Measurements from ENCODE around the gene CDKN2A.

The CDKN2A gene

GRCh38 chr9:22031655-22032411 is 37.6 kb upstream of the CDKN2A start:
- no peaks in the 10 kb centered on the region for H3K9me3 ChIP-seq (ENCODE audit: control insufficient read depth in 1 of 2, low read length in 2 of 2)
- no peak overlapping the region for H3K4me3 ChIP-seq (ENCODE audit: low read depth in 1 of 2, low read length in 2 of 2)
- no peaks in the 10 kb centered on the region for H3K4me1 ChIP-seq (ENCODE audit: control insufficient read depth in 1 of 2, insufficient read depth in 2 of 2, low read length in 2 of 2)
- no peaks in the 10 kb centered on the region for H3K36me3 ChIP-seq (ENCODE audit: control insufficient read depth in 1 of 2, insufficient read depth in 2 of 2, low read length in 2 of 2)
- no peak overlapping the region for H3K27ac ChIP-seq (ENCODE audit: low read length)
- no peaks in the 10 kb centered on the region for H3K27me3 ChIP-seq (ENCODE audit: low read depth, low read length)

GRCh38 chr9:22030101-22030598 is 36.0 kb upstream of the CDKN2A start:
- H3K4me3 ChIP-seq (ENCODE audit: low read depth in 1 of 2, low read length in 2 of 2): no peak overlapping the region
- H3K27me3 ChIP-seq (ENCODE audit: low read depth, low read length): no peaks in the 10 kb centered on the region
- H3K4me1 ChIP-seq (ENCODE audit: control insufficient read depth in 1 of 2, insufficient read depth in 2 of 2, low read length in 2 of 2): no peaks in the 10 kb centered on the region
- no peaks in the 10 kb centered on the region for H3K9me3 ChIP-seq (ENCODE audit: control insufficient read depth in 1 of 2, low read length in 2 of 2)
- H3K36me3 ChIP-seq (ENCODE audit: control insufficient read depth in 1 of 2, insufficient read depth in 2 of 2, low read length in 2 of 2): no peaks in the 10 kb centered on the region
- H3K27ac ChIP-seq (ENCODE audit: low read length): no peak overlapping the region

DNA sequence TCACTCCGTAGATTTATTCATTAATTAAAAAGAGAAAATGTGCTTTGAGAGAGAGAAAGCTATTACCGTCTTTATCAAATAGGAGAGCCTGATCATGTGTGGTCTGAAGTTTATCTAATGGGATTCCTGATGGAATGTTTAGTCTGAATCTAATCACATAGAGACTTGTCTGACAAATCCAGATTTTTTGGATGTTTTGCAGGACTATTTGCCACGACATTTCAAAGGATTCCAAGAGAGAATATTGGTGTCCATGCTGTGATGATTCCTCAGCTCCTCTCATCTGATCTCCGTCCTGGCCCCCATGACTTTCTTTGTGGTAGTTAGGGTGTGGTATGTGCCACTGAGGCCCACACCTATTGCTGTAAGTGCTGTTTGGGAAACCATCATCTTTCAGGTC is 35.0 kb upstream of the CDKN2A start:
- Histone ChIP-seq H3K27ac (ENCODE audit: low read length) (no peak overlapping the region), H3K9me3 (ENCODE audit: control insufficient read depth in 1 of 2, low read length in 2 of 2) (no peaks in the 10 kb centered on the region), H3K4me3 (ENCODE audit: low read depth in 1 of 2, low read length in 2 of 2) (no peak overlapping the region), H3K36me3 (ENCODE audit: control insufficient read depth in 1 of 2, insufficient read depth in 2 of 2, low read length in 2 of 2) (no peaks in the 10 kb centered on the region), H3K27me3 (ENCODE audit: low read depth, low read length) (no peaks in the 10 kb centered on the region), H3K4me1 (ENCODE audit: control insufficient read depth in 1 of 2, insufficient read depth in 2 of 2, low read length in 2 of 2) (no peaks in the 10 kb centered on the region)

GRCh38 chr9:22028394-22028793 is 34.2 kb upstream of the CDKN2A start:
- no peak overlapping the region for H3K27ac ChIP-seq (ENCODE audit: low read length)
- H3K4me3 ChIP-seq (ENCODE audit: low read depth in 1 of 2, low read length in 2 of 2): no peak overlapping the region
- H3K36me3 ChIP-seq (ENCODE audit: control insufficient read depth in 1 of 2, insufficient read depth in 2 of 2, low read length in 2 of 2): no peaks in the 10 kb centered on the region
- no peaks in the 10 kb centered on the region for H3K4me1 ChIP-seq (ENCODE audit: control insufficient read depth in 1 of 2, insufficient read depth in 2 of 2, low read length in 2 of 2)
- no peaks in the 10 kb centered on the region for H3K27me3 ChIP-seq (ENCODE audit: low read depth, low read length)
- H3K9me3 ChIP-seq (ENCODE audit: control insufficient read depth in 1 of 2, low read length in 2 of 2): no peaks in the 10 kb centered on the region

DNA sequence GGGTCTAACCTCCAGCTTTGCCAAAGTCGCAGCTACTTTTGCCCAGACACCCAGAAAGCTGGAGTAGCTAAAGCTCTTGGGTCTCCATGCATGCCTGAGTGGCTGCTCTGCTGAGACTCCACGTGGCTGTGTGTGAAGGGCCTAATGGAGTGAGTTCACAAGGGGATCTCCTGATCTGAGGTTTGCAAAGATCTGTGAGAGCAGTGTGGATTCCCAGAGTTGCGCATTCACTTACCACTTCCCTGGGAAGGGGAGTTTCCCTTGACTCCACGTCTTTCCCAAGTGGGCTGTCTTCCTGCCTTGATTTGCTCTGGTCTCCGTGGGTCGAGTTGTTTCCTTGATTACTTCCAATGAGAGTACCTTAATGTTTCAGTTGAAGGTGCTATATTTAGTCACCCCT is 32.5 kb upstream of the CDKN2A start:
- Histone ChIP-seq H3K27me3 (ENCODE audit: low read depth, low read length) (no peaks in the 10 kb centered on the region), H3K4me1 (ENCODE audit: control insufficient read depth in 1 of 2, insufficient read depth in 2 of 2, low read length in 2 of 2) (no peaks in the 10 kb centered on the region), H3K27ac (ENCODE audit: low read length) (no peak overlapping the region), H3K36me3 (ENCODE audit: control insufficient read depth in 1 of 2, insufficient read depth in 2 of 2, low read length in 2 of 2) (no peaks in the 10 kb centered on the region), H3K9me3 (ENCODE audit: control insufficient read depth in 1 of 2, low read length in 2 of 2) (no peaks in the 10 kb centered on the region), H3K4me3 (ENCODE audit: low read depth in 1 of 2, low read length in 2 of 2) (no peak overlapping the region)

- Histone ChIP-seq H3K36me3 (ENCODE audit: control insufficient read depth in 1 of 2, insufficient read depth in 2 of 2, low read length in 2 of 2) (no peaks in the 10 kb centered on the region), H3K9me3 (ENCODE audit: control insufficient read depth in 1 of 2, low read length in 2 of 2) (no peaks in the 10 kb centered on the region), H3K4me3 (ENCODE audit: low read depth in 1 of 2, low read length in 2 of 2) (no peak overlapping the region), H3K4me1 (ENCODE audit: control insufficient read depth in 1 of 2, insufficient read depth in 2 of 2, low read length in 2 of 2) (no peaks in the 10 kb centered on the region), H3K27ac (ENCODE audit: low read length) (no peak overlapping the region), H3K27me3 (ENCODE audit: low read depth, low read length) (no peaks in the 10 kb centered on the region)
Measured at GRCh38 chr9:22022396-22022795, 28.2 kb upstream of the CDKN2A start.

GRCh38 chr9:22010866-22011625 is 16.9 kb upstream of the CDKN2A start:
- no peak overlapping the region for H3K4me3 ChIP-seq (ENCODE audit: low read depth in 1 of 2, low read length in 2 of 2)
- no peak overlapping the region for H3K27ac ChIP-seq (ENCODE audit: low read length)
- H3K27me3 ChIP-seq (ENCODE audit: low read depth, low read length): peaks cover 5% of the 10 kb centered on the region
- H3K9me3 ChIP-seq (ENCODE audit: control insufficient read depth in 1 of 2, low read length in 2 of 2): no peaks in the 10 kb centered on the region
- H3K4me1 ChIP-seq (ENCODE audit: control insufficient read depth in 1 of 2, insufficient read depth in 2 of 2, low read length in 2 of 2): peaks cover 4 to 8% of the 10 kb centered on the region in 2 donors
- H3K36me3 ChIP-seq (ENCODE audit: control insufficient read depth in 1 of 2, insufficient read depth in 2 of 2, low read length in 2 of 2): no peaks in the 10 kb centered on the region

- peaks cover 0 to 4% of the 10 kb centered on the region in 2 donors for H3K36me3 ChIP-seq (ENCODE audit: control insufficient read depth in 1 of 2, insufficient read depth in 2 of 2, low read length in 2 of 2)
- H3K27ac ChIP-seq (ENCODE audit: low read length): no peak overlapping the region
- H3K9me3 ChIP-seq (ENCODE audit: control insufficient read depth in 1 of 2, low read length in 2 of 2): no peaks in the 10 kb centered on the region
- H3K4me3 ChIP-seq (ENCODE audit: low read depth in 1 of 2, low read length in 2 of 2): peak overlapping the region; percentile 65 to 95
- H3K4me1 ChIP-seq (ENCODE audit: control insufficient read depth in 1 of 2, insufficient read depth in 2 of 2, low read length in 2 of 2): peaks cover 4 to 13% of the 10 kb centered on the region in 2 donors
- peaks cover 18% of the 10 kb centered on the region for H3K27me3 ChIP-seq (ENCODE audit: low read depth, low read length)
Measured at GRCh38 chr9:22009506-22009867, 15.3 kb upstream of the CDKN2A start.

- Histone ChIP-seq H3K9me3 (ENCODE audit: control insufficient read depth in 1 of 2, low read length in 2 of 2) (no peaks in the 10 kb centered on the region), H3K4me3 (ENCODE audit: low read depth in 1 of 2, low read length in 2 of 2) (peak within 1 kb of the TSS; percentile 65 to 95), H3K27ac (ENCODE audit: low read length) (peak within 1 kb of the TSS; percentile 77), H3K36me3 (ENCODE audit: control insufficient read depth in 1 of 2, insufficient read depth in 2 of 2, low read length in 2 of 2) (peaks cover 0 to 4% of the 10 kb centered on the region in 2 donors), H3K27me3 (ENCODE audit: low read depth, low read length) (peaks cover 18% of the 10 kb centered on the region), H3K4me1 (ENCODE audit: control insufficient read depth in 1 of 2, insufficient read depth in 2 of 2, low read length in 2 of 2) (peaks cover 4 to 13% of the 10 kb centered on the region in 2 donors)
Measured at GRCh38 chr9:22008717-22009505, 14.7 kb upstream of the CDKN2A start, which contains the start of gene CDKN2B. TSS of gene CDKN2B (minus strand) at chr9:22009305. CDS start at chr9:22008953, 352 bp downstream.

DNA sequence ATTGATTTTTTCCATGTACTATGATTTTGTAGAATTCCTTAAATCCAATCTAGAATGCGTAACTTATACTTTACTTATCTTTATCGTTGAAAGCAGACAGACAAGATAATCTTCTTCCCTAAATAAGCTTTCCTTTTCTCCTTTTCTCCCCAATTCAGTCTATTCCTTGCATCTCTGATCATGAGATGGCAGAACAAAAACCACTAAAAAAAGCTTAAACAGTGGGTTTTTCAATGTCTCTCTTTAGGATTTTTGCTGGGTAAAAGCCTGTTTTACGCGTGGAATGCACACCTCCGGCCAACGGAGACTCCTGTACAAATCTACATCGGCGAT is 14.2 kb upstream of the CDKN2A start:
- H3K27me3 ChIP-seq (ENCODE audit: low read depth, low read length): peaks cover 18% of the 10 kb centered on the region
- peak overlapping the region; percentile 77 for H3K27ac ChIP-seq (ENCODE audit: low read length)
- H3K9me3 ChIP-seq (ENCODE audit: control insufficient read depth in 1 of 2, low read length in 2 of 2): no peaks in the 10 kb centered on the region
- peaks cover 4 to 13% of the 10 kb centered on the region in 2 donors for H3K4me1 ChIP-seq (ENCODE audit: control insufficient read depth in 1 of 2, insufficient read depth in 2 of 2, low read length in 2 of 2)
- H3K4me3 ChIP-seq (ENCODE audit: low read depth in 1 of 2, low read length in 2 of 2): peak overlapping the region; percentile 65 to 95
- H3K36me3 ChIP-seq (ENCODE audit: control insufficient read depth in 1 of 2, insufficient read depth in 2 of 2, low read length in 2 of 2): peaks cover 0 to 4% of the 10 kb centered on the region in 2 donors

Measured in muscle layer of duodenum (tissue), 2 donors.